Smooth muscle cell (in vitro differentiated cells): ENCODE results near the gene ST3GAL4. TPM values are rescaled to one million over a fixed set of nuclear protein-coding genes. Genes with fewer than 3 reads are reported as not detected.
"Not testable (repeated sequence)": the region's sequence is repeated elsewhere in the genome, so short reads cannot be mapped to it uniquely, and the experiment has no call there.

Experiments used
- DNase-seq: peaks from one replicate; lab custom pipeline; 2025; ENCODE audit not compliant: unreplicated experiment; lab: John Stamatoyannopoulos, UW
- H2AFZ ChIP-seq: fragments of 200-600 bp; sonication (generic); 2 replicates; pipeline ENCODE4 v1.6.0; 2016; ENCODE audit warnings: antibody characterized with exemption, low read depth, mild to moderate bottlenecking
- H3F3A ChIP-seq: fragments of 200-600 bp; sonication (generic); 2 replicates; pipeline ENCODE4 v1.6.0; 2017; ENCODE audit warnings: antibody characterized with exemption, low read depth
- H3K27ac ChIP-seq: fragments of 200-600 bp; sonication (generic); 2 replicates; pipeline ENCODE4 v1.5.1; 2016; ENCODE audit warnings: low read depth, mild to moderate bottlenecking
- H3K27me3 ChIP-seq: fragments of 200-600 bp; sonication (generic); 2 replicates; pipeline ENCODE4 v1.6.1; 2016; ENCODE audit warnings: low read depth, mild to moderate bottlenecking
- H3K36me3 ChIP-seq: fragments of 200-600 bp; sonication (generic); 2 replicates; pipeline ENCODE4 v1.5.1; 2016; ENCODE audit warnings: low read depth
- H3K4me1 ChIP-seq: fragments of 200-600 bp; sonication (generic); 2 replicates; pipeline ENCODE4 v1.5.1; 2016; ENCODE audit warnings: low read depth
- H3K4me2 ChIP-seq: fragments of 200-600 bp; sonication (generic); 2 replicates; pipeline ENCODE4 v1.6.0; 2016; ENCODE audit warnings: mild to moderate bottlenecking
- H3K4me3 ChIP-seq: fragments of 200-600 bp; sonication (generic); 2 replicates; pipeline ENCODE4 v1.5.1; 2016; ENCODE audit warnings: mild to moderate bottlenecking
- H3K79me2 ChIP-seq: fragments of 200-600 bp; sonication (generic); 2 replicates; pipeline ENCODE4 v1.6.0; 2016; ENCODE audit warnings: low read depth, mild to moderate bottlenecking
- H3K9ac ChIP-seq: fragments of 200-600 bp; sonication (generic); 2 replicates; pipeline ENCODE4 v1.6.0; 2016; ENCODE audit warnings: low read depth
- H3K9me3 ChIP-seq: fragments of 200-600 bp; sonication (generic); replicated peaks from 2 replicates; pipeline ENCODE4 v1.5.1; 2016; ENCODE audit warnings: low read depth
- H4K20me1 ChIP-seq: fragments of 200-600 bp; sonication (generic); 2 replicates; pipeline ENCODE4 v1.6.0; 2016; ENCODE audit warnings: low read depth
- CTCF ChIP-seq: fragments of 200-600 bp; sonication (generic); IDR thresholded peaks from 2 replicates; pipeline ENCODE4 v1.5.1; 2017; ENCODE audit warnings: borderline replicate concordance, mild to moderate bottlenecking, antibody characterized with exemption; ENCODE audit not compliant: insufficient read depth, poor library complexity, severe bottlenecking
- WGBS: methylation state at CpG from one replicate; pipeline ENCODE4 v1.1.7; 2016; ENCODE audit warnings: low lambda C conversion rate; 5-methylcytosine and 5-hydroxymethylcytosine counted together
- polyA plus RNA-seq: library from polyadenylated mRNA; unstranded; fragments of >200 nt; fragmentation: Nextera tagmentation; extraction: Ambion mirVana; gene quantifications from 2 replicates; pipeline ENCODE4 v1.2.1, GENCODE V29; 2016
- total RNA-seq: library from RNA; depleted of rRNA; stranded (reverse); fragments of >200 nt; gene quantifications from 2 replicates; pipeline ENCODE4 v1.2.3, GENCODE V29; 2014

Gene ST3GAL4
- total RNA-seq (36.5 and 60.3 TPM in 2 replicates), polyA plus RNA-seq (58.5 and 60.9 TPM in 2 replicates)

- Histone ChIP-seq H3K36me3 (no peaks in the 10 kb centered on the region), H4K20me1 (peaks cover 36% of the 10 kb centered on the region), H3K4me2 (peak within 1 kb of the TSS; percentile 89), H3K9me3 (no peaks in the 10 kb centered on the region), H3K4me1 (peaks cover 27% of the 10 kb centered on the region), H2AFZ (peak within 1 kb of the TSS; percentile 1), H3K27ac (peak within 1 kb of the TSS; percentile 63), H3K27me3 (no peaks in the 10 kb centered on the region), H3F3A (peaks cover 16% of the 10 kb centered on the region), H3K79me2 (peaks cover 89% of the 10 kb centered on the region), H3K9ac (peak within 1 kb of the TSS; percentile 13), H3K4me3 (peak within 1 kb of the TSS; percentile 78)
- no peak for TF ChIP-seq CTCF
- WGBS = 1% methylated on average over 10 of the region's 71 CpGs
- DNase-seq = peak; percentile 57
Measured at GRCh38 chr11:126355324-126355925, at the start of gene ST3GAL4. TSS of gene ST3GAL4 (plus strand) at chr11:126355686. CDS start at chr11:126406156, 50,470 bp downstream.

GRCh38 chr11:126305699-126306098 lies 49.8 kb upstream of the ST3GAL4 start:
- Histone ChIP-seq H3K9me3 (no peaks in the 10 kb centered on the region), H3K27ac (no peak overlapping the region), H3K4me2 (no peak overlapping the region), H3K4me1 (peaks cover 15% of the 10 kb centered on the region), H3K4me3 (no peak overlapping the region), H3K9ac (no peak overlapping the region), H4K20me1 (no peaks in the 10 kb centered on the region), H2AFZ (no peak overlapping the region), H3K79me2 (peaks cover 3% of the 10 kb centered on the region), H3F3A (peaks cover 7% of the 10 kb centered on the region), H3K27me3 (no peaks in the 10 kb centered on the region), H3K36me3 (no peaks in the 10 kb centered on the region)
- WGBS = 88% methylated on average over 4 of the region's 4 CpGs
- no peak for TF ChIP-seq CTCF
- DNase-seq = no peak

GRCh38 chr11:126307706-126308105 lies 47.8 kb upstream of the ST3GAL4 start:
- Histone ChIP-seq H3K9ac (no peak overlapping the region), H3K4me2 (peak overlapping the region; percentile 35), H3K36me3 (no peaks in the 10 kb centered on the region), H2AFZ (no peak overlapping the region), H3K9me3 (no peaks in the 10 kb centered on the region), H3K27me3 (no peaks in the 10 kb centered on the region), H3K4me3 (no peak overlapping the region), H3K4me1 (peaks cover 18% of the 10 kb centered on the region), H4K20me1 (no peaks in the 10 kb centered on the region), H3K79me2 (peaks cover 3% of the 10 kb centered on the region), H3K27ac (peak overlapping the region; percentile 45), H3F3A (peaks cover 13% of the 10 kb centered on the region)
- no peak for DNase-seq
- peak; percentile 48 for TF ChIP-seq CTCF
- whole genome bisulfite sequencing = 21% methylated on average over 5 of the region's 5 CpGs

- Histone ChIP-seq H3F3A (peaks cover 13% of the 10 kb centered on the region), H3K27ac (peak overlapping the region; percentile 45), H3K4me1 (peaks cover 14% of the 10 kb centered on the region), H3K9ac (no peak overlapping the region), H3K9me3 (no peaks in the 10 kb centered on the region), H3K79me2 (peaks cover 2% of the 10 kb centered on the region), H3K4me2 (peak overlapping the region; percentile 35), H3K27me3 (no peaks in the 10 kb centered on the region), H3K4me3 (no peak overlapping the region), H2AFZ (no peak overlapping the region), H3K36me3 (no peaks in the 10 kb centered on the region), H4K20me1 (no peaks in the 10 kb centered on the region)
- TF ChIP-seq CTCF = no peak
- no peak for DNase-seq
- 27% methylated on average over 4 of the region's 4 CpGs for WGBS
Measured at GRCh38 chr11:126308271-126308671, 47.2 kb upstream of the ST3GAL4 start.

- not testable (repeated sequence) for H3K9me3 ChIP-seq, H2AFZ ChIP-seq, H4K20me1 ChIP-seq, H3K79me2 ChIP-seq, H3K36me3 ChIP-seq, H3K9ac ChIP-seq, H3K27me3 ChIP-seq, H3K27ac ChIP-seq, H3K4me2 ChIP-seq, DNase-seq, H3K4me3 ChIP-seq
- WGBS = 100% methylated on average over 4 of the region's 4 CpGs
- peaks cover 13% of the 10 kb centered on the region for H3F3A ChIP-seq
- H3K4me1 ChIP-seq = peaks cover 11% of the 10 kb centered on the region
Measured at GRCh38 chr11:126308771-126309170, 46.7 kb upstream of the ST3GAL4 start.
